Suprapubic skin (tissue), 4 donors: Measurements from ENCODE around the gene SFTPB. TPM values are rescaled to one million over a fixed set of nuclear protein-coding genes. Genes with fewer than 3 reads are reported as not detected.

Source experiments
- DNase-seq, 2 donors: peaks; one replicate each; pipeline ENCODE4 v3.0.0-alpha.2; 2019; ENCODE audit warnings: low spot score in 2 of 2
- H3K27ac ChIP-seq: fragments of 200-600 bp; sonication (generic); one replicate; pipeline ENCODE4 v1.5.1; 2019
- H3K27me3 ChIP-seq: fragments of 200-600 bp; sonication (generic); one replicate; pipeline ENCODE4 v1.5.1; 2019
- H3K36me3 ChIP-seq: fragments of 200-600 bp; sonication (generic); one replicate; pipeline ENCODE4 v1.5.1; 2019
- H3K4me1 ChIP-seq: fragments of 200-600 bp; sonication (generic); one replicate; pipeline ENCODE4 v1.5.1; 2019
- H3K4me3 ChIP-seq: fragments of 200-600 bp; sonication (generic); one replicate; pipeline ENCODE4 v1.5.1; 2019; ENCODE audit warnings: mild to moderate bottlenecking
- H3K9me3 ChIP-seq: fragments of 200-600 bp; sonication (generic); one replicate; pipeline ENCODE4 v1.5.1; 2019
- CTCF ChIP-seq, 2 donors: fragments of 200-600 bp in 1 of 2; fragments of 450-650 bp in 1 of 2; sonication (generic) in 1 of 2; IDR thresholded peaks; one replicate each; pipeline ENCODE4 v1.5.1; 2016 to 2019; ENCODE audit warnings: antibody characterized with exemption in 2 of 2, mild to moderate bottlenecking in 1 of 2, moderate library complexity in 1 of 2
- EP300 ChIP-seq: sonication (generic); formaldehyde crosslinking; IDR thresholded peaks from one replicate; pipeline ENCODE4 v1.6.1; 2017; ENCODE audit warnings: antibody characterized with exemption
- POLR2A ChIP-seq, 2 donors: fragments of 450-650 bp; IDR thresholded peaks; one replicate each; pipeline ENCODE4 v1.6.1; 2017; ENCODE audit warnings: antibody characterized with exemption in 2 of 2, mild to moderate bottlenecking in 2 of 2, moderate library complexity in 2 of 2
- POLR2AphosphoS5 ChIP-seq, 3 donors: sonication (generic); formaldehyde crosslinking; IDR thresholded peaks; one replicate each; pipeline ENCODE4 v1.6.1; 2017; ENCODE audit warnings: antibody characterized with exemption in 3 of 3
- WGBS: methylation state at CpG from one replicate; pipeline ENCODE4 v1.1.5; 2018; 5-methylcytosine and 5-hydroxymethylcytosine counted together
- total RNA-seq, 4 donors: library from RNA; depleted of rRNA; stranded (reverse); fragments of >200 nt; gene quantifications; one replicate each; pipeline ENCODE4 v1.1.0, GENCODE V29; 2016

SFTPB gene
- total RNA-seq, 4 donors from 2014 or later = not detected

DNA sequence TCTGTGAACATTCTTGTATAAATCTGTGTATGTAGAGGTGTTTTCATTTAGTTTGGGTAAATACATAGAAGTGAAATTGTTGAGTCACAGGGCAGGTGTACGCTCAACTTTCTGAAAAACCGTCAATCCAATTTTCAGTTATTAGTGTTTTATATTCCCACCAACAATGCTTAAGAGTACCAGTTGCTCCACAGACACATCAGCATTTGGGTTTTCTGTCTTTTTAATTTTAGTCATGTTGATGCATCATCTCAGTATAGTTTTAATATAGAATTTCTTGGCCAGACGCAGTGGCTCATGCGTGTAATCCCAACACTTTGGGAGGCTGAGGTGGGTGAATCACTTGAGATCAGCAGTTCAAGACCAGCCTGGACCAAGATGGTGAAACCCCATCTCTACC is 22.9 kb upstream of the SFTPB start:
- Histone ChIP-seq H3K36me3 (no peaks in the 10 kb centered on the region), H3K9me3 (no peaks in the 10 kb centered on the region), H3K4me3 (no peak overlapping the region), H3K4me1 (no peaks in the 10 kb centered on the region), H3K27me3 (no peaks in the 10 kb centered on the region), H3K27ac (no peak overlapping the region)
- TF ChIP-seq POLR2A (IDR thresholded peaks at IDR 0.05) (no peak), POLR2AphosphoS5 (IDR thresholded peaks at IDR 0.05) (no peak), EP300 (no peak), CTCF (IDR thresholded peaks at IDR 0.05) (no peak)
- DNase-seq = no peak
- WGBS = 91% methylated on average over 4 of the region's 4 CpGs

- no peak for DNase-seq
- 86% methylated on average over 4 of the region's 4 CpGs for WGBS
- no peaks in the 10 kb centered on the region for H3K4me1 ChIP-seq
- no peak overlapping the region for H3K27ac ChIP-seq
- H3K9me3 ChIP-seq = no peaks in the 10 kb centered on the region
- no peaks in the 10 kb centered on the region for H3K36me3 ChIP-seq
- H3K4me3 ChIP-seq = no peak overlapping the region
- H3K27me3 ChIP-seq = no peaks in the 10 kb centered on the region
- TF ChIP-seq POLR2A (IDR thresholded peaks at IDR 0.05) (no peak), POLR2AphosphoS5 (IDR thresholded peaks at IDR 0.05) (no peak), CTCF (IDR thresholded peaks at IDR 0.05) (no peak), EP300 (no peak)
Observed at GRCh38 chr2:85684806-85685205, 16.8 kb upstream of the SFTPB start.

DNA sequence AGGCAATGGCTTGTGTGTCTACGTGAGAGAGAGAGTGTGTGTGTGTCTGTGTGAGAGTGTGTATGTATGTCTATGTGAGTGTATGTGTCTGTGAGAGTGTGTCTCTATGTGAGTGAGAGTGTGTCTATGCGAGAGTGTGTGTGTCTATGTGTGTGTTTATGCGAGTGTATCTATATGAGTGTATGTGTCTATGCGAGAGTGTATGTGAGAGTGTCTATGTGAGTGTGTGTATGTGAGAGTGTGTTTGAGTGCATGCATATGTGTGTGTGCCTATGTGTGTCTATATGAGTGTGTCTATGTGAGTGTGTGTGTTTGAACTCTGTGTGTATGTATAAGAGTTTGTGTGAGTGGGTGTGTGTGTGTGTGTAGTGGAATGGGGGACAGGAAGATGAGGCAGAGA is 16.4 kb upstream of the SFTPB start:
- no peaks in the 10 kb centered on the region for H3K36me3 ChIP-seq
- TF ChIP-seq POLR2AphosphoS5 (IDR thresholded peaks at IDR 0.05) = no peak
- TF ChIP-seq POLR2A (IDR thresholded peaks at IDR 0.05) = no peak
- TF ChIP-seq EP300 = no peak
- TF ChIP-seq CTCF (IDR thresholded peaks at IDR 0.05) = no peak
- no peaks in the 10 kb centered on the region for H3K27me3 ChIP-seq
- no peak overlapping the region for H3K4me3 ChIP-seq
- peaks cover 1% of the 10 kb centered on the region for H3K4me1 ChIP-seq
- no peak overlapping the region for H3K27ac ChIP-seq
- DNase-seq = no peak
- no peaks in the 10 kb centered on the region for H3K9me3 ChIP-seq
- 98% methylated on average over 4 of the region's 4 CpGs for WGBS

- Histone ChIP-seq H3K4me3 (no peak overlapping the region), H3K27me3 (no peaks in the 10 kb centered on the region), H3K9me3 (no peaks in the 10 kb centered on the region), H3K36me3 (no peaks in the 10 kb centered on the region), H3K27ac (no peak overlapping the region), H3K4me1 (peaks cover 11% of the 10 kb centered on the region)
- TF ChIP-seq CTCF (IDR thresholded peaks at IDR 0.05) (no peak), EP300 (no peak), POLR2A (IDR thresholded peaks at IDR 0.05) (no peak), POLR2AphosphoS5 (IDR thresholded peaks at IDR 0.05) (no peak)
- 86% methylated on average over 5 of the region's 5 CpGs for WGBS
- no peak for DNase-seq
Observed at GRCh38 chr2:85682378-85682777, 14.4 kb upstream of the SFTPB start.

DNA sequence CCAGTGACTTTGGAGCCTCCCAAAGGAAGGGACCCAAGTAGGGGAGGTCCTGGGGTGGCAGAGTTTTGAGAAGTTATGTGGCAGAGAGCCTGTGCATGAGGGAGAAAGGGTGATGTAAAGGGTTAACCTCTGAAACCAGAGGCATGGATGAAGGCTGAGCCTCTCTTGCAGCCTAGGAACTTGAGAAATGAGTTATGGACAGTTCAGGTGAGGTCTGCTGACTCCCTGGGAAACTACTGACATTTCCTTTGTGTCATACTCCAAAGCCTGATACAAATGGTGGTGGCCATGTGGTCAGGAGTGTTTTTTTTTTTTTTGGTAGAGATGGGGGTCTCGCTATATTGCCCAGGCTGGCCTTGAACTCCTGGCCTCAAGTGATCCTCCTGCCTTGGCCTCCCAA is 13.8 kb upstream of the SFTPB start:
- TF ChIP-seq CTCF (IDR thresholded peaks at IDR 0.05) = no peak
- no peak for TF ChIP-seq POLR2A (IDR thresholded peaks at IDR 0.05)
- no peak for TF ChIP-seq POLR2AphosphoS5 (IDR thresholded peaks at IDR 0.05)
- TF ChIP-seq EP300 = no peak
- Histone ChIP-seq H3K4me3 (no peak overlapping the region), H3K4me1 (peaks cover 11% of the 10 kb centered on the region), H3K9me3 (no peaks in the 10 kb centered on the region), H3K27me3 (no peaks in the 10 kb centered on the region), H3K27ac (no peak overlapping the region), H3K36me3 (no peaks in the 10 kb centered on the region)
- WGBS = 100% methylated on average over 1 of the region's 1 CpG
- no peak for DNase-seq
